Psoas muscle (tissue), 8 donors: ENCODE measurements around the gene SLC6A19. TPM values are rescaled to one million over a fixed set of nuclear protein-coding genes. Genes with fewer than 3 reads are reported as not detected.
"Not testable (repeated sequence)": the region's sequence is repeated elsewhere in the genome, so short reads cannot be mapped to it uniquely, and the experiment has no call there.

ENCODE experiments used
- ATAC-seq, 4 donors: fragments of 200-7000 bp; cut with Tn5 transposase; one replicate each; pipeline ENCODE4 v1.9.1; 2020; ENCODE audit warnings: moderate library complexity in 3 of 4, mild to moderate bottlenecking in 2 of 4
- DNase-seq, 2 donors: peaks; one replicate each; pipeline ENCODE4 v3.0.0-alpha.2; 2020
- H3K27ac ChIP-seq: fragments of 200-600 bp; one replicate; pipeline ENCODE4 v1.8.0; 2022
- H3K27me3 ChIP-seq, 3 donors: fragments of 200-600 bp in 1 of 3; one replicate each; pipeline versions ENCODE4 v1.6.1 to v1.8.0; 2013 to 2022; ENCODE audit warnings: low read length in 2 of 3, mild to moderate bottlenecking in 2 of 3, moderate library complexity in 1 of 3; ENCODE audit not compliant: insufficient read depth in 3 of 3
- H3K36me3 ChIP-seq, 2 donors: fragments of 200-600 bp in 1 of 2; one replicate each; pipeline versions ENCODE4 v1.6.1 to v1.8.0; 2013 to 2022; ENCODE audit warnings: low read depth in 1 of 2, mild to moderate bottlenecking in 1 of 2, moderate library complexity in 1 of 2; ENCODE audit not compliant: insufficient read depth in 1 of 2
- H3K4me1 ChIP-seq: fragments of 200-600 bp; one replicate; pipeline ENCODE4 v1.8.0; 2022
- H3K4me3 ChIP-seq: fragments of 200-600 bp; one replicate; pipeline ENCODE4 v1.8.0; 2022; ENCODE audit warnings: mild to moderate bottlenecking
- H3K9me3 ChIP-seq: fragments of 200-600 bp; one replicate; pipeline ENCODE4 v1.8.0; 2022
- WGBS, 3 donors: extraction: QIAGEN DNeasy Blood & Tissue Kit; methylation state at CpG; one replicate each; pipeline versions ENCODE4 v1.1.6 to v1.1.7; 2013; 5-methylcytosine and 5-hydroxymethylcytosine counted together
- intact Hi-C, 2 donors: fragments of 100-400 bp; cut with DNase I; formaldehyde crosslinking; loops; one replicate each; pipeline versions ENCODE4 v1.11.0 to v1.14.2; 2022
- polyA plus RNA-seq, 3 donors: library from polyadenylated mRNA; stranded (reverse); fragments of 200-250 nt; gene quantifications; one replicate each; pipeline ENCODE4 v1.2.3, GENCODE V29; 2013
- total RNA-seq, 4 donors: library from RNA; stranded (reverse); fragmentation: NEBNext Ultra II Directional in 2 of 4; extraction: Animal tissue kit (Norgen Biotek cat#: 25700) in 2 of 4; gene quantifications; one replicate each; pipeline versions ENCODE4 v1.2.1 to v1.2.4, GENCODE V29; 2021 to 2023
- TF ChIP-seq, protein P1 (sequence below): fragments of 200-600 bp; IDR thresholded peaks from one replicate; pipeline ENCODE4 v1.8.0; 2022; ENCODE audit warnings: antibody characterized with exemption
- donor health status: healthy with polysubstance abuse.
- donor health status: DM: no; HTN: no; CAD: no; lungs with moderate emphysema.
- donor health status: Bipolar disorder and iron deficiency.
- donor health status: healthy.
- donor health status: DM: yes; HTN: yes; CAD: no.
- donor health status: DM: no; HTN: no; CAD: no.
- donor health status: DM: no; HTN: no; CAD: no.
- donor health status: DM: yes; HTN: yes; CAD: no.

SLC6A19 gene
- total and polyA plus RNA-seq, 7 donors: 0.03 to 0.08 TPM; not detected in 5

DNA sequence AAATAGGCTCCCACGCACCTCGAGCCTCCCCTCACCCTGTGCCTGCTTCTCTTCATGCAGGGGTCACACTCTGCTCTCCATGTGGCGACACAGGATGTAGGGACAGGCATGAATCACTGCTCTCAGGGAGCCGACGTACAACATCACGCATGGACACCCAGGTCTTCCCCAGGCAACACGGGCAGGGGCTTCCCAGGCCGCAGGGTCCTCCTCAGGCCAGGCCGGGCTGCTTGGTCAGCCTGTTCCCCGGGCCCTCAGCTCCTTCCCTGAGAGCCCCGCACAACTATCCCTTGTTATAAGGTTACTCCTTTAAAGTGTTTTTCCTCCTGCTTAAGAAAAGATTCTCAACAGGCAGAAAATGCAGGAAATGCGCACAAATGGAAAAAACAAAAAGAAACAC is 24.8 kb downstream of the SLC6A19 start:
- H3K4me3 ChIP-seq: no peak overlapping the region
- TF ChIP-seq, protein P1, sequence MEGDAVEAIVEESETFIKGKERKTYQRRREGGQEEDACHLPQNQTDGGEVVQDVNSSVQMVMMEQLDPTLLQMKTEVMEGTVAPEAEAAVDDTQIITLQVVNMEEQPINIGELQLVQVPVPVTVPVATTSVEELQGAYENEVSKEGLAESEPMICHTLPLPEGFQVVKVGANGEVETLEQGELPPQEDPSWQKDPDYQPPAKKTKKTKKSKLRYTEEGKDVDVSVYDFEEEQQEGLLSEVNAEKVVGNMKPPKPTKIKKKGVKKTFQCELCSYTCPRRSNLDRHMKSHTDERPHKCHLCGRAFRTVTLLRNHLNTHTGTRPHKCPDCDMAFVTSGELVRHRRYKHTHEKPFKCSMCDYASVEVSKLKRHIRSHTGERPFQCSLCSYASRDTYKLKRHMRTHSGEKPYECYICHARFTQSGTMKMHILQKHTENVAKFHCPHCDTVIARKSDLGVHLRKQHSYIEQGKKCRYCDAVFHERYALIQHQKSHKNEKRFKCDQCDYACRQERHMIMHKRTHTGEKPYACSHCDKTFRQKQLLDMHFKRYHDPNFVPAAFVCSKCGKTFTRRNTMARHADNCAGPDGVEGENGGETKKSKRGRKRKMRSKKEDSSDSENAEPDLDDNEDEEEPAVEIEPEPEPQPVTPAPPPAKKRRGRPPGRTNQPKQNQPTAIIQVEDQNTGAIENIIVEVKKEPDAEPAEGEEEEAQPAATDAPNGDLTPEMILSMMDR: no peak
- no peaks in the 10 kb centered on the region for H3K36me3 ChIP-seq
- no peaks in the 10 kb centered on the region for H3K9me3 ChIP-seq
- H3K27me3 ChIP-seq: peaks cover 0 to 14% (median 6%) of the 10 kb centered on the region in 3 donors
- DNase-seq (no peak), ATAC-seq (no peak)
- WGBS, 3 donors: 79 to 88% (median 85%) methylated on average over 12 of the region's 12 CpGs
- intact Hi-C loops: no loop called here
- H3K4me1 ChIP-seq: no peaks in the 10 kb centered on the region
- H3K27ac ChIP-seq: no peak overlapping the region

DNA sequence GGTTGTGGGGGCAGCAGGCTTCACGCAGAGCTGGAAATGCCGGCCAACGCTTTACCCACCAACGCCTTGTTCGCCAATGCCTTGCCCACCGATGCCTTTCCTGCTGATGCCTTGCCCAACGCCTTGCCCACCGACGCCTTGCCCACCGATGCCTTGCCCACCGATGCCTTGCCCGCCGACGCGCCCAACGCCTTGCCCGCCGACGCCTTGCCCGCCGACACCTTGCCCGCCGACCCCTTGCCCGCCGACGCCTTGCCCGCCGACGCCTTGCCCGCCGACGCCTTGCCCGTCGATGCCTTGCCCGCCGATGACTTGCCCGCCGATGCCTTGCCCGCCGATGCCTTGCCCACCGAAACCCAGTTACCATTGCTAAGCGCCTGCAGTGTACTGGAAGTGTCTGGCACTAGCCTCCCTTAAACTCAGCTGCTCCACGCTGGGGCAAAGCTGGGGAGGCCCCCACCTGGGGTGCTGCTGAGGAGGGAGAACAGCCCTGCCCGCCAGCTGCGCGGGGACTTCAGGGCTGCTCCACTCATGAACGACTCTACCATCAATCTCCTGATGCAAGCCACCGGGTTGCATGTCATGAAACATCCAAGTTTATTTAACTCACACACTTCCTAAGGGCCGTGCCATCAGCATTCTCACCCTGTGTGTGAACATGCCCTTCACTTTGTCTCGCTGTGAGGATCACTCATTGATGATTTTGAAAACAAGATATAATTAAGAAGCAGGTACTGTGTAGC is 25.6 kb downstream of the SLC6A19 start:
- 73 to 82% (median 78%) methylated on average over 35 to 50 of the region's 50 CpGs for WGBS, 3 donors
- Histone ChIP-seq H3K9me3 (no peaks in the 10 kb centered on the region), H3K4me1 (no peaks in the 10 kb centered on the region), H3K4me3 (no peak overlapping the region), H3K27me3 (peaks cover 0 to 14% (median 7%) of the 10 kb centered on the region in 3 donors), H3K36me3 (no peaks in the 10 kb centered on the region), H3K27ac (no peak overlapping the region)
- DNase-seq (no peak), ATAC-seq (no peak)
- TF ChIP-seq, protein P1: no peak
- intact Hi-C loops: no loop called here

DNA sequence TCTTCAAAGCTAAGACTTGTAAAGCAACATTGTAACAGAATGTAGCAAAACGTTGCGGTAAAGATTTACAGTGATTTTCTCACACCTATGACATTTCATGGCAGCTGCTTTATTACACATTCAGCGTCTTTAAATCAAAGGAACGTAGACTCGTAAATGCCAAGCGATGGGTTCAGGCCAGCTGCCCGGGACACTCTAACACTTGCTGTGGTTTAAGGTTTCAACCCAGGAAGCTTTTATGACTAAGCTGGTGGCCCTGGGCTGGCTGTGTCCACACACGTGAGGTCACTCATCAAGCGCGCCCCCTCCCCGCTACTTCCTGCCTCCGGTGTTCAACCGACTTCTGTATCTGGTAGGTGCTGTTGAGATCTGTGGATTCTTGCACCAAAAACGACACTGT is 26.3 kb downstream of the SLC6A19 start:
- Histone ChIP-seq H3K27ac (no peak overlapping the region), H3K9me3 (no peaks in the 10 kb centered on the region), H3K4me3 (no peak overlapping the region), H3K4me1 (no peaks in the 10 kb centered on the region), H3K27me3 (peaks cover 0 to 15% (median 7%) of the 10 kb centered on the region in 3 donors), H3K36me3 (no peaks in the 10 kb centered on the region)
- DNase-seq (peak in 1 of 2 donors; percentile 67), ATAC-seq (peak; percentile 51 to 92 (median 88))
- WGBS, 3 donors: 6 to 7% (median 6%) methylated on average over 14 of the region's 14 CpGs
- TF ChIP-seq, protein P1: no peak
- intact Hi-C loops: no loop called here

DNA sequence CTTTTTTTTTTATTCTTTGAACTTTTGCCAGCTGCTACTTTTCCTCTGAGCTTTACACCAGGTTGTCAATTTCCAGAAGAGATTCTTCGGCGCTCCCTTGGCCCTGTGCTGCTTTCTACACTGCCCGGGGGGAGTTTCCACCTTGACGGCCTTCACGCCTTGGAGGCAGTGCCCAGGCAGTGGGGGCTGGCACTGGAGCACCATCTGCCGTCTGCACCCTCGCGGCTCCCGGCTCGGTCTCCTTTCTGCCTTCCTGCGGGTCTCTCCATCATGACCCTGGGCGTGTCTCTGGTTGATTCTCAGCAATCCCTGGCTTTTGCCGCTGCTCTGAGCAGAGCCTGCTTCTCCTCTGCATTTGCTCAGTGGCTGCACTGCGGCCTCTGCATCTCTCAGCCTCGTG is 26.7 kb downstream of the SLC6A19 start:
- intact Hi-C loops: no loop called here
- ATAC-seq (peak in 1 of 4 donors; percentile 33), DNase-seq (no peak)
- 21 to 26% (median 23%) methylated on average over 15 of the region's 15 CpGs for WGBS, 3 donors
- TF ChIP-seq, protein P1: no peak
- H3K4me1 ChIP-seq: no peaks in the 10 kb centered on the region
- no peak overlapping the region for H3K27ac ChIP-seq
- no peaks in the 10 kb centered on the region for H3K36me3 ChIP-seq
- no peaks in the 10 kb centered on the region for H3K9me3 ChIP-seq
- H3K4me3 ChIP-seq: no peak overlapping the region
- peaks cover 0 to 20% (median 7%) of the 10 kb centered on the region in 3 donors for H3K27me3 ChIP-seq

DNA sequence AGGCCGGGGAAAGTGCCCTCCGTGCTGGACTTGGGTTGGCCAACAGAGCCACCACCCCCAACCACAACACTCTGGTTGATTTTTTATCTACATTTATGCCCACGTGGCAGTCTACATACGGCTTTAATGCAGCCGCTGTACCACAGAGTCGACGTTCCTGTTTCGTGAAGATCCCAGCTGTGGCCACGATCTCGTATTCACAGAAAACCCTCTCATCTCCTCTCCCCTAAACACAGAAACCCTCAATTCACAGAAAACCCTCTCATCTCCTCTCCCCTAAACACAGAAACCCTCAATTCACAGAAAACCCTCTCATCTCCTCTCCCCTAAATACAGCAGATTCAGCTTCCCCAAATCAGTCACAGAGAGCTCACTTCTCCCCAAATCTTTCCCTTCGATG is 27.6 kb downstream of the SLC6A19 start:
- H3K4me1 ChIP-seq, H3K4me3 ChIP-seq, H3K36me3 ChIP-seq, H3K9me3 ChIP-seq, intact Hi-C loops, H3K27ac ChIP-seq, ATAC-seq, DNase-seq: not testable (repeated sequence)
- H3K27me3 ChIP-seq: peaks cover 0 to 19% (median 5%) of the 10 kb centered on the region in 3 donors
- WGBS, 3 donors: 89 to 91% (median 89%) methylated on average over 11 of the region's 11 CpGs
